IPS-11a (cell line): ENCODE data around the gene TCP11L2.
"Not testable (repeated sequence)": the region's sequence is repeated elsewhere in the genome, so short reads cannot be mapped to it uniquely, and the experiment has no call there.

Experiments
- H3K4me3 ChIP-seq: one replicate; pipeline ENCODE4 v1.5.1; 2013; ENCODE audit warnings: low read depth, low read length, control low read depth

The TCP11L2 gene

DNA sequence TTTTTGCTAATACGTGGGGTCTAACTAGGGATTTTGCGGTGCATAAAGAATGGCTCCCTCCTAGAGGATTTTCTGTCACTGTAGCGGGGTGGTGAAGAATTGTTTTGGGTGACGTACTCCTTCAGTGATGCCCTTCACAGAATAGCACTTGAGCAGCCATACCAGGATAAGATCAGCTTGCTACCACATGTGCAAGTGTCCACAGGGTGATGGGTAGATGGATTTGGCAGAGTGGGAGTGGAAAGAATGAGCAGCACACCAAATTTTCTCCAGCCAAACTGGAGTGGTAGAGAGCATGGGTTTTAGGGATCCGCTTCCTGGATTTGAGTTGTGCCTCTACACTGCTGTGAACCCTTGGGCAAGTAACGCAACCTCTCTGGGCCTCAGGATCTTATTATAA, 2.3 kb downstream of the TCP11L2 start:
- H3K4me3 ChIP-seq = no peak overlapping the region

- H3K4me3 ChIP-seq = no peak overlapping the region
These were observed 2.8 kb downstream of the TCP11L2 start for GRCh38 chr12:106305376-106305775.

- H3K4me3 ChIP-seq = no peak overlapping the region
These were observed 4.6 kb downstream of the TCP11L2 start for GRCh38 chr12:106307181-106307580.

DNA sequence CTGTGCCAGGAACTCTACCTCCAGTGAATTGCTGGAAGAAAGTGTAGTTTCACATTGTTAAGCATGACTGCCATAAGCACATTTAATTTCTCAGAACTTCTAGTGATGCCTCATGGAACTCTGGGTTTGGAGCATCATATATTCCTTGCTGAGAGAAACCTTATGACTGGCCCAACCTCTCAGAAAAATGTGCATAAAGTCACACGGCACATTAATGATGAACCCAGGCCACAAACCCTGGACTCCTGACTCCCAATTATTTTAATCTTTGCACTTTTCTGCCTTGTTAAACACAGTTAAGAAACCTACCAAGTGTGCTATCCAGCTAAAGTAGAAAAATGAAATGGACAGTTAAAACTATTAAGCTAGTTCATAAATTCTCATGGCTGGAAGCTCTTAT, 5.6 kb downstream of the TCP11L2 start:
- no peak overlapping the region for H3K4me3 ChIP-seq

GRCh38 chr12:106308611-106309010, 6.1 kb downstream of the TCP11L2 start:
- H3K4me3 ChIP-seq = no peak overlapping the region

- H3K4me3 ChIP-seq = no peak overlapping the region
These were observed 7.4 kb downstream of the TCP11L2 start for GRCh38 chr12:106309671-106310505.

- no peak overlapping the region for H3K4me3 ChIP-seq
These were observed 8.2 kb downstream of the TCP11L2 start for GRCh38 chr12:106310687-106311086.

GRCh38 chr12:106311139-106311538, 8.6 kb downstream of the TCP11L2 start:
- no peak overlapping the region for H3K4me3 ChIP-seq

DNA sequence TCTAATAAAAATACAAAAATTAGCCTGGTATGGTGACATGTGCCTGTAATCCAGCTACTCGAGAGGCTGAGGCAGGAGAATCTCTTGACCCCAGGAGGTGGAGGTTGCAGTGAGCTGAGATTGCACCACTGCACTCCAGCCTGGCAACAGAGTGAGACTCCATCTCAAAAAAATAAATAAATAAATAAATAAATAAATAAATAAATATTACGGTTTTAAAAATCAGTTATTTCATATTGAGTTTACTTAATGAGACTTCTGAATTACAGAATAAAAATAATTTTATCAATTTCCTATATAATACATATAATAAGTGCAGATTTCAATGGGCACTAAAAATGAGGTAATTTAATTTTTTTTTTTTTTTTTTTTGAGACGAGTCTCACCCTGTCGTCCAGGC, 10.9 kb downstream of the TCP11L2 start:
- not testable (repeated sequence) for H3K4me3 ChIP-seq

DNA sequence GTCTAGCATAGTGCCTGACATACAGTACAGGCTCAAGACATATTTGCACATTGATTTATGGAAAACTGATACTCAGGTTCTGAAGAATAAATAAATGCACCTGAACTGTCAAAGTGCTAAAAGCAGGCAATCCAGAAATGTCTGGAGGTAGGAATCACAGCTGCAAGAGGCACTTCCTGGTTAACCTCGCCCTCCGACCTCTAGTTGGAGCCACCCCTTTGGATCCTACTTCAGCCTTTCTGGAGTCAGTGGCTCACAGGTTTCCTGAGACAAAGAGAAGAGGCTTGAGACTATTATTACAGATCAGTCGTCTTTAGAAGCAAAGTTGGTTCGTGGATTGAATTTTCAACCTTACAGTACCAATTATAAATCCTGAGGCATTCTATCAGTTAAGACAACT, 13.0 kb downstream of the TCP11L2 start:
- H3K4me3 ChIP-seq = no peak overlapping the region

GRCh38 chr12:106317406-106318082, 15.0 kb downstream of the TCP11L2 start:
- no peak overlapping the region for H3K4me3 ChIP-seq

GRCh38 chr12:106321139-106321850, 18.8 kb downstream of the TCP11L2 start:
- H3K4me3 ChIP-seq = no peak overlapping the region

GRCh38 chr12:106323537-106323936, 21.0 kb downstream of the TCP11L2 start:
- H3K4me3 ChIP-seq = no peak overlapping the region

DNA sequence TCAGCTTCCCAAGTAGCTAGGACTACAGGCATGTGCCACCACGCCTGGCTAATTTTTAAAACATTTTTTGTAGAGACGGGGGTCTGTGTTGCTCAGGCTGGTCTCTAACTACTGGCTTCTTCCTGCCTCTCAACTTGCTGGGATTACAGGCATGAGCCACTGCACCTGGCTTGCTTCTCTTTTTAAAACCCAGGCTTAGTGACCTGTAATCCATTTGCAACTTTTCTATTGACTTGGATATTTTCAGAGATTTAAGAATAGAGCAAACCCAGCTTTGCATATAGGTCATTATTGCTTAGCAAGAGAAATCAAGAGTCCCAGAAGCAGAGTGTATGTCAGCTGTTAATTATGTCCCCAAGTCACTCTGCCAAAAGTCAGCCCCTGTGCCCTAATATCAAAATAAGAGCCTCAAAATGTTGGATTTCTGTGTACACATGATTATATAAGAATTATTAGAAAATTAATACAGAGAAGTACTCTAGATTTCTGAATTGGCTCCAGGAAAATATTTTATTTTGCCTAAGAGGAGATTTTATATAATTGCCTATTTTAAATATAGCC, 24.9 kb downstream of the TCP11L2 start:
- H3K4me3 ChIP-seq = no peak overlapping the region

GRCh38 chr12:106328735-106329134, 26.2 kb downstream of the TCP11L2 start:
- H3K4me3 ChIP-seq = no peak overlapping the region

GRCh38 chr12:106329231-106329982, 26.9 kb downstream of the TCP11L2 start:
- no peak overlapping the region for H3K4me3 ChIP-seq

GRCh38 chr12:106331599-106331998, 29.1 kb downstream of the TCP11L2 start:
- no peak overlapping the region for H3K4me3 ChIP-seq

- no peak overlapping the region for H3K4me3 ChIP-seq
These were observed 30.0 kb downstream of the TCP11L2 start for GRCh38 chr12:106332536-106332935.

GRCh38 chr12:106333010-106333409, 30.5 kb downstream of the TCP11L2 start:
- no peak overlapping the region for H3K4me3 ChIP-seq

DNA sequence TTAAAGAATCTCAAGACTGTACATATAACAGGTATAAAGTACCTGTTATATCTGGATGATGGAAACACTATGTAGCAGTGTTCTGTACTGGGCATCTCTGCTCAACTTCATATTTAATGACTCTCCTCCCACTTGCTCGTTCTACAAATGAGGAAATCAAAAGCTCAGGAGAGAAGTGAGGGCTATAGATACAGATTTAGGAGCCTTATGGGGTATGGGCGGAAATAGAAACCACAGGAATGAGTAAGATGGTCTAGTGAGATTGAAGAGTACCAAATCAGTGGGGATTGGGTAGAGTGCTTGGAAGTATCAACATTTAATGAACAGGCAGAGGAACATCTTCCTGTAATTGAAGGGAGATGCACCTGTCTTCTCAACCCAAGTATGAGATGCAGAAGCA, 31.2 kb downstream of the TCP11L2 start:
- H3K4me3 ChIP-seq = no peak overlapping the region
